ENCODE data around the gene CCDC141.

Gene CCDC141

DNA sequence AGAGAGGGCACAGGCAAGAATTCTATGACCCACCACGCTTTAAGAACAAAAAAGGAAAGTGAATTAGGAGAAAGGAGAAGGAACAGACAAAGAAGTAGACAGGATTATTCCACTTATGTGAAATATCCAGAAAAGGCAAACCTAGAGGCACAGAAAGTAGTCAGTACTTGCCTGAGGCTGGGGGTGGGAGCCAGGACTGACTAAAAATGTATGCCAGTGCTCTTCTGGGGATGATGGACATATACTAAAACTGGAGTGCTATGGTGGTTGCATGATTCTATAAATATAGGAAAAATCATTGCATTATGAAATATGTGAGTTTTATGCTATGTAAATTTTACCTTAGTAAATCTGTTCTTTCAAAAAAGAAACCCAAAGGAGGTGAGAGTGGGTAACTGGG lies 168.9 kb downstream of the CCDC141 start:
- TF ChIP-seq MYC (IDR thresholded peaks at IDR 0.05; ENCODE audit: low read depth, low read length) (no peak), POLR2A (IDR thresholded peaks at IDR 0.05; ENCODE audit: extremely low read depth, insufficient read length) (no peak)
- TF ChIP-seq, protein P1, sequence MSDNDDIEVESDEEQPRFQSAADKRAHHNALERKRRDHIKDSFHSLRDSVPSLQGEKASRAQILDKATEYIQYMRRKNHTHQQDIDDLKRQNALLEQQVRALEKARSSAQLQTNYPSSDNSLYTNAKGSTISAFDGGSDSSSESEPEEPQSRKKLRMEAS (IDR thresholded peaks at IDR 0.05; ENCODE audit: low read depth, low read length) = no peak
- TF ChIP-seq, protein P2, sequence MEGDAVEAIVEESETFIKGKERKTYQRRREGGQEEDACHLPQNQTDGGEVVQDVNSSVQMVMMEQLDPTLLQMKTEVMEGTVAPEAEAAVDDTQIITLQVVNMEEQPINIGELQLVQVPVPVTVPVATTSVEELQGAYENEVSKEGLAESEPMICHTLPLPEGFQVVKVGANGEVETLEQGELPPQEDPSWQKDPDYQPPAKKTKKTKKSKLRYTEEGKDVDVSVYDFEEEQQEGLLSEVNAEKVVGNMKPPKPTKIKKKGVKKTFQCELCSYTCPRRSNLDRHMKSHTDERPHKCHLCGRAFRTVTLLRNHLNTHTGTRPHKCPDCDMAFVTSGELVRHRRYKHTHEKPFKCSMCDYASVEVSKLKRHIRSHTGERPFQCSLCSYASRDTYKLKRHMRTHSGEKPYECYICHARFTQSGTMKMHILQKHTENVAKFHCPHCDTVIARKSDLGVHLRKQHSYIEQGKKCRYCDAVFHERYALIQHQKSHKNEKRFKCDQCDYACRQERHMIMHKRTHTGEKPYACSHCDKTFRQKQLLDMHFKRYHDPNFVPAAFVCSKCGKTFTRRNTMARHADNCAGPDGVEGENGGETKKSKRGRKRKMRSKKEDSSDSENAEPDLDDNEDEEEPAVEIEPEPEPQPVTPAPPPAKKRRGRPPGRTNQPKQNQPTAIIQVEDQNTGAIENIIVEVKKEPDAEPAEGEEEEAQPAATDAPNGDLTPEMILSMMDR (IDR thresholded peaks at IDR 0.05; ENCODE audit: low read depth, low read length) = no peak
- no peak for DNase-seq (ENCODE audit: low read depth)
- no peak overlapping the region for H3K4me3 ChIP-seq (ENCODE audit: low read depth, low read length)

DNA sequence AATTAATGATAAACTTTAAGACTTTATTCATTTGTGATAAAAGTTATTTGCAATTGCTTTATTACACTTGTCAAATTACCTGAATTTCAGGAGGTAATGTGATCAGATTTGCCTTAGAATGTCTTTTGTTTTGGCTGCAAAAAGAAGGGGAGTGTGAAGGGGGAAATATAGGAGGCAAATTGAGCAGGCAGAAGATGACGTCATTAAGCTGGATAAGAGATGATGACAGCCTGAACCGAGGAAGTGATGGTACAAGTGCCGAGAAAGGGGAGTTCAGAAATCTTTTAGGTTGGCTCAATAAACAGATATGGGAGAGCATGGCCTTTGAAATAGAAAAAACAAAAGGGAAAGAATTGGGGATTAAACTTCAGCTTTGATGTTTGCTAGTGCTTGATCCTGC lies 169.7 kb downstream of the CCDC141 start:
- no peak overlapping the region for H3K4me3 ChIP-seq (ENCODE audit: low read depth, low read length)
- DNase-seq (ENCODE audit: low read depth) = no peak
- TF ChIP-seq, protein P2 (IDR thresholded peaks at IDR 0.05; ENCODE audit: low read depth, low read length) = no peak
- TF ChIP-seq, protein P1 (IDR thresholded peaks at IDR 0.05; ENCODE audit: low read depth, low read length) = no peak
- TF ChIP-seq MYC (IDR thresholded peaks at IDR 0.05; ENCODE audit: low read depth, low read length) (no peak), POLR2A (IDR thresholded peaks at IDR 0.05; ENCODE audit: extremely low read depth, insufficient read length) (no peak)

DNA sequence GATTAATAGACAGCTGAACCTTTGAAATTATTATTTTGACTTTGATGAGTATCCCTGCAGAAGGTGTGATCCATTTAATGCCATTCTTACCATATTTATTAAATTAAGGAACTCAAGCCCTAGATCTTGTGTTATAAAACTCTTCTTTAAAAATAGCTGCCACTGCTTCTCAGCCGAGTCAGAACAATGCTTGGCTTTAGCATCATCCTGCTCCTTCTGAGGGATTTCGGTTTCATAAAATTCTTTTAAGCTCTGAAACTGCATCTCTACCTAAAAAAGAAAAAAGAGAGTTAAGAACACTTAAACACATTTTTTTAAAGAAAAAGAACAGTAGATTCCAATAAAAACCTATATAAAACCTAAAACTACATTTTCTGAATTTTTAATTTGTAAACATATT lies 172.1 kb downstream of the CCDC141 start:
- H3K4me3 ChIP-seq (ENCODE audit: low read depth, low read length) = no peak overlapping the region
- no peak for DNase-seq (ENCODE audit: low read depth)
- TF ChIP-seq MYC (IDR thresholded peaks at IDR 0.05; ENCODE audit: low read depth, low read length) (no peak), POLR2A (IDR thresholded peaks at IDR 0.05; ENCODE audit: extremely low read depth, insufficient read length) (no peak)
- TF ChIP-seq, protein P2 (IDR thresholded peaks at IDR 0.05; ENCODE audit: low read depth, low read length) = no peak
- TF ChIP-seq, protein P1 (IDR thresholded peaks at IDR 0.05; ENCODE audit: low read depth, low read length) = no peak

DNA sequence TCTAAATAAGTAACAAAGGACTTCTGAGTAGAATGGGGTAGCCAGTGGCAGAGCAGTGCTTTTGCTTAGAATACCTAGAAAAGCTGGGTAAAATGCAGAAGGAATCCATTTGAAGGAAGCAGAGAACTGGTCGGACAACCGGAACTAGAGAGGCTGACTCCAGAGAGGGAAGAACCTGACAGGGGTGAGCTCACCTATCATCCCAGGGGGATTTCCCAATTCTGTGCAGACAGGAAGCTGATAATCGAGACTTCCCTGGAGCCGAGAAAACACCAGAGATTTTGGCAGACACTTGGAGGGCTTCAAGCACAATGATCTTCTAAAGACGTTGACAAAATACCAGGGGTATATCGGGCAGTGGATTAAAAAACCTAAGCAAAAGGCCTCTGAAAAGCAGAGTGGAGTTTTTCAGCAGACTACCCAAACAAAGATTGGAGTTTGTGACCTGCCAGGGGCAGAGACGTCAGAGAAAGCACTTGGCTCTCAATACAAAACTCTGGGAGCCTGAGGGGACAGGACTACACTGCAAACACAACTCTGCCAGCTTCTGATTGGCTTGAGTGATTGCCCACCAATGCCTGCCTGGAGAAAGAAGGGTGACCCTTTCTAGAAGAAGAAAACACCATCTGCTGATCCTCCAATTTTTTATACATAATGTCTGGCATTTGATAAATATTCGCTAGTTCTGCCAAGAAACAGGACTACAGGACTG lies 175.3 kb downstream of the CCDC141 start:
- H3K4me3 ChIP-seq (ENCODE audit: low read depth, low read length) = no peak overlapping the region
- no peak for DNase-seq (ENCODE audit: low read depth)
- TF ChIP-seq POLR2A (IDR thresholded peaks at IDR 0.05; ENCODE audit: extremely low read depth, insufficient read length) (no peak), MYC (IDR thresholded peaks at IDR 0.05; ENCODE audit: low read depth, low read length) (no peak)
- TF ChIP-seq, protein P1 (IDR thresholded peaks at IDR 0.05; ENCODE audit: low read depth, low read length) = no peak
- TF ChIP-seq, protein P2 (IDR thresholded peaks at IDR 0.05; ENCODE audit: low read depth, low read length) = no peak

DNA sequence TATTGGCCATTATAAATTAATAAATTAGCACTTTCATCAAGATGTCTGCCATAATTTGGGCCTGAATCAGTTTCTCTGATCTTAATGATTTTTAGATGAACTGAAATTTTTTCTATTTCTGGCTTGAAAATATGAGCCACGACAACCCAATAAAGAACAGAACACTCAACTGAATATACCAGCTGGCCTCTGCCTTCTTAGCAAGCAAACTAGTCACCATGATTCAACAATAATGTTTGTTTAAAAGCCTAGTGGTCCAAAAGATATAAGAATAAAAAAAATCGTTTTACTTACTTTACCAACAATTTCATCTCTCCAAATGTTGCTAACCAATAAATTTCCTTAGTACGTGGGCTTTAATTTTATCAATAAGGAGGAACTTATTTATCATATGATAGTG lies 176.0 kb downstream of the CCDC141 start:
- no peak overlapping the region for H3K4me3 ChIP-seq (ENCODE audit: low read depth, low read length)
- TF ChIP-seq MYC (IDR thresholded peaks at IDR 0.05; ENCODE audit: low read depth, low read length) (no peak), POLR2A (IDR thresholded peaks at IDR 0.05; ENCODE audit: extremely low read depth, insufficient read length) (no peak)
- TF ChIP-seq, protein P2 (IDR thresholded peaks at IDR 0.05; ENCODE audit: low read depth, low read length) = no peak
- DNase-seq (ENCODE audit: low read depth) = no peak
